NCI-H146 treated with DMSO at 0.1 percent for 48 hours (cell line): ENCODE results near the gene RNF181.
A peak's percentile ranks its signal among the peaks of the same experiment; 100 is the strongest.
"Not testable (repeated sequence)": the region's sequence is repeated elsewhere in the genome, so short reads cannot be mapped to it uniquely, and the experiment has no call there.

Experiments used
- DNase-seq: peaks from one replicate; lab custom pipeline; 2025; ENCODE audit not compliant: unreplicated experiment; lab: John Stamatoyannopoulos, UW

RNF181 gene

GRCh38 chr2:85611705-85612587 lies 16.4 kb downstream of the RNF181 start, which contains the start of gene C2orf68:
Gene C2orf68 (minus strand): TSS chr2:85612066. CDS start chr2:85611984, 82 bp downstream.
- peak; percentile 70 for DNase-seq

GRCh38 chr2:85613717-85614515 lies 18.4 kb downstream of the RNF181 start:
- no peak for DNase-seq

- DNase-seq = not testable (repeated sequence)
Observed at GRCh38 chr2:85614757-85615156, 19.2 kb downstream of the RNF181 start.

- no peak for DNase-seq
Observed at GRCh38 chr2:85615413-85615728, 19.8 kb downstream of the RNF181 start.

- DNase-seq = not testable (repeated sequence)
Observed at GRCh38 chr2:85617723-85618122, 22.2 kb downstream of the RNF181 start.

GRCh38 chr2:85619617-85620016 lies 24.1 kb downstream of the RNF181 start:
- DNase-seq = no peak

- DNase-seq = no peak
Observed at GRCh38 chr2:85621338-85621737, 25.8 kb downstream of the RNF181 start.

GRCh38 chr2:85623991-85624390 lies 28.4 kb downstream of the RNF181 start:
- no peak for DNase-seq

GRCh38 chr2:85628658-85629057 lies 33.1 kb downstream of the RNF181 start:
- no peak for DNase-seq

- no peak for DNase-seq
Observed at GRCh38 chr2:85631316-85631715, 35.8 kb downstream of the RNF181 start.

GRCh38 chr2:85635011-85635410 lies 39.5 kb downstream of the RNF181 start:
- no peak for DNase-seq

GRCh38 chr2:85635636-85636035 lies 40.1 kb downstream of the RNF181 start:
- no peak for DNase-seq

- DNase-seq = no peak
Observed at GRCh38 chr2:85642725-85643124, 47.2 kb downstream of the RNF181 start.

- DNase-seq = no peak
Observed at GRCh38 chr2:85644909-85645308, 49.4 kb downstream of the RNF181 start.

GRCh38 chr2:85646166-85646565 lies 50.6 kb downstream of the RNF181 start:
- DNase-seq = no peak
